ENCODE results near the gene DDA1. TPM values are rescaled to one million over a fixed set of nuclear protein-coding genes. Genes with fewer than 3 reads are reported as not detected.

Gene DDA1
- total RNA-seq, 4 donors from 2014 or later: 20.6 to 98.1 (median 22.0) TPM

- Histone ChIP-seq H3K27ac (peak overlapping the region; percentile 72 to 84 (median 78)), H3K9me3 (no peaks in the 10 kb centered on the region), H3K4me1 (peaks cover 15 to 32% (median 25%) of the 10 kb centered on the region in 4 donors), H3K27me3 (peaks cover 21% of the 10 kb centered on the region), H3K4me3 (peak overlapping the region; percentile 29 to 54 (median 40)), H3K36me3 (no peaks in the 10 kb centered on the region)
- TF ChIP-seq CTCF (IDR thresholded peaks at IDR 0.05) (no peak), POLR2A (IDR thresholded peaks at IDR 0.05) (no peak), POLR2AphosphoS5 (IDR thresholded peaks at IDR 0.05) (no peak), EP300 (IDR thresholded peaks at IDR 0.05; ENCODE audit: low read depth) (no peak)
- in situ Hi-C loops (cut with MboI; ENCODE audit: low pct_ligation_motif_present in 1 of 4, low pct_unique_long_range_greater_than_20kb in 1 of 4, low sequenced_read_pairs in 3 of 4) (no loop called here), intact Hi-C loops (cut with DNase I; ENCODE audit: low total_unique reads) (no loop called here)
- 17% methylated on average over 47 of the region's 94 CpGs; no CpG with 5 or more reads in 1 of the 2 donors for WGBS, 2 donors (ENCODE audit: low coverage in 1 of 2)
- DNase-seq: no peak
Observed at GRCh38 chr19:17328517-17329365, 19.4 kb downstream of the DDA1 start.

DNA sequence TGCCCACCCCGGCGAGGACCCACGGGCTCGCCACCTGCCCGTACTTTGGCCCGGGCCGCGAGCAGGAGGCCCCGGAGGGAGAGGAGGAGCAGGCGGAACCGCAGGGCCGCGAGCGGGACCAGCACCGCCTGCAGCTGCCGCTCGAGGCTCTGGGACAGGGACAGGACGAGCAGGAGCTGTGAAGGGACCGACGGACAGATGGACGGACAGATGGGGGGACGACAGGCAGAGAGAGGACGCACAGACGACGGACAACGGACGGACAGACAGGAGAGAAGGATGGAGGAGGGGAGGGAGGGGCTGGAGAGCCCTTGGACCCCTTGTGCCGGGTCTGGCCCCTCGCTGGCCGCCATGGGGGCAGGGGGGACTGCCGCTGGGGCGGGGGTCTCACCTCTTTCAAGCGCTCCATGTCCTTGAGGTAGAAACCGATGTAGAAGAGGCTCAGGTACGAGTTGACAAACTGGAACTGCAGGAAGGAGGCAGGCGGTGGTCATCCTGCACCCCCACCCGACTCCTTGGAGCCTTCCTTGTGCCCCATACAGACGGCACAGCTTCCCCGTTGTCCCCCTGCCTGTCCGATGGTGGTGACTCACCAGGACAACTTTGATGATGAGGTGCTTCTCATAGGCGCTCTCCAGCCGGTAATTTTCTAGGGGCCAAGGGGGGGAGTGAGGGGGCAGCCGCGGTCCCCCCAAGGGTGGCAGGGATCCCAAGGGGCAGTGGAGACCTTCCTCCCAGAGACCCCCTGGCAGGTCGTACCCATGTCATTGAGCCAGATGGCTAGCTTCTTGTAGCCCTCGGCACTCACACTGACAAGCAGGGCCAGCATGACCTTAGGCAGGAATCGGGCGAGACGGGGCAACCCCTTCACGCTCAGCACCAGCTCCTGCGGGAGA, 20.3 kb downstream of the DDA1 start:
- H3K27ac ChIP-seq: no peak overlapping the region
- peak overlapping the region in 2 of 4 donors; percentile 49 to 54 for H3K4me3 ChIP-seq
- in situ Hi-C loops (cut with MboI; ENCODE audit: low pct_ligation_motif_present in 1 of 4, low pct_unique_long_range_greater_than_20kb in 1 of 4, low sequenced_read_pairs in 3 of 4) (no loop called here), intact Hi-C loops (cut with DNase I; ENCODE audit: low total_unique reads) (no loop called here)
- no peaks in the 10 kb centered on the region for H3K9me3 ChIP-seq
- DNase-seq: no peak
- TF ChIP-seq POLR2A (IDR thresholded peaks at IDR 0.05): no peak
- no peak for TF ChIP-seq POLR2AphosphoS5 (IDR thresholded peaks at IDR 0.05)
- no peak for TF ChIP-seq EP300 (IDR thresholded peaks at IDR 0.05; ENCODE audit: low read depth)
- TF ChIP-seq CTCF (IDR thresholded peaks at IDR 0.05): no peak
- peaks cover 21% of the 10 kb centered on the region for H3K27me3 ChIP-seq
- H3K36me3 ChIP-seq: no peaks in the 10 kb centered on the region
- WGBS, 2 donors (ENCODE audit: low coverage in 1 of 2): 58 to 66% methylated on average over 16 to 49 of the region's 51 CpGs
- H3K4me1 ChIP-seq: peaks cover 19 to 38% (median 31%) of the 10 kb centered on the region in 4 donors

DNA sequence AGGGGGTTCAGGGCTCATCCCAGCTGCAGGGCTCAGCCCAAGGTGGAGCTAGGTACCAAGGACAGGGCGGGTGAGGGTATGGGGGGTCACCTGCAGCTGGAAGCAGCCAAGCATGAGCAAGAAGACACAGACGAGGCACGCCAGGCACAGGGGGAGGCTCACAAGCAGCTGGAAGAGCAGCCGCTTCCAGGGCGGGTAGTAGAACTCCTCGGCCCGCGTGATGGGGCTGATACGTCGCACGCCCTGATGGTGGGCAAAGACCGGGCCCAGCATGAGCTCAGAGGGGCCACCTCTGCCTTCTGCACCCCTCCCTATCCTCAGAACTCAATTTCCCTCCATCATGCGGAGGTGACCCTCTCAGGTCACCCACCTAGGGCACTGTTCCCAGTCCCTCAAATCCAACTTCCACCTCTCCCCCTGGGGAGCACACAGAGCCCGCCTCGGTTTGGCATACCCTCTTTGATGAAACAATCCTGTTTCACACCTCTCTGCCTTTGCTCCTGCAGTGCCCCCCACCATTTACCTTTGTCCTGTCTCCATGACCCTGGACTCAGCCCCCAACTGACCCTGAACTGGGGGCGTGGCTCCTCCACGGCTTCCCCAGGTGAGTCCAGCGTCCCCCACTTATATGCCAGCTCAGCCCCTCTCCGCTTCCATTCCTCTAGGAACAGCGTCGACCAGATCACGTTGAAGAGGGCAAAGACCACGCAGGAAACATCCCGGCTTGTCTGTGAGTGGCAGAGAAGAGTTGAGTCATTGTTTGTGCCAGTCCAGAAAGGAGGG, 21.1 kb downstream of the DDA1 start:
- Histone ChIP-seq H3K27ac (no peak overlapping the region), H3K9me3 (no peaks in the 10 kb centered on the region), H3K27me3 (peaks cover 21% of the 10 kb centered on the region), H3K4me1 (peaks cover 24 to 44% (median 36%) of the 10 kb centered on the region in 4 donors), H3K4me3 (no peak overlapping the region), H3K36me3 (no peaks in the 10 kb centered on the region)
- no peak for TF ChIP-seq POLR2AphosphoS5 (IDR thresholded peaks at IDR 0.05)
- TF ChIP-seq EP300 (IDR thresholded peaks at IDR 0.05; ENCODE audit: low read depth): no peak
- TF ChIP-seq CTCF (IDR thresholded peaks at IDR 0.05): no peak
- TF ChIP-seq POLR2A (IDR thresholded peaks at IDR 0.05): no peak
- in situ Hi-C loops (cut with MboI; ENCODE audit: low pct_ligation_motif_present in 1 of 4, low pct_unique_long_range_greater_than_20kb in 1 of 4, low sequenced_read_pairs in 3 of 4): no loop called here
- intact Hi-C loops (cut with DNase I; ENCODE audit: low total_unique reads): no loop called here
- 81 to 90% methylated on average over 4 to 24 of the region's 24 CpGs for WGBS, 2 donors (ENCODE audit: low coverage in 1 of 2)
- DNase-seq: no peak

All from transverse colon (tissue), 4 donors.